Effector CD8-positive, alpha-beta T cell (primary cell): ENCODE results near the gene COL7A1.

Experiments used
- DNase-seq: peaks from one replicate; lab custom pipeline; 2025; lab: John Stamatoyannopoulos, UW

The COL7A1 gene

DNA sequence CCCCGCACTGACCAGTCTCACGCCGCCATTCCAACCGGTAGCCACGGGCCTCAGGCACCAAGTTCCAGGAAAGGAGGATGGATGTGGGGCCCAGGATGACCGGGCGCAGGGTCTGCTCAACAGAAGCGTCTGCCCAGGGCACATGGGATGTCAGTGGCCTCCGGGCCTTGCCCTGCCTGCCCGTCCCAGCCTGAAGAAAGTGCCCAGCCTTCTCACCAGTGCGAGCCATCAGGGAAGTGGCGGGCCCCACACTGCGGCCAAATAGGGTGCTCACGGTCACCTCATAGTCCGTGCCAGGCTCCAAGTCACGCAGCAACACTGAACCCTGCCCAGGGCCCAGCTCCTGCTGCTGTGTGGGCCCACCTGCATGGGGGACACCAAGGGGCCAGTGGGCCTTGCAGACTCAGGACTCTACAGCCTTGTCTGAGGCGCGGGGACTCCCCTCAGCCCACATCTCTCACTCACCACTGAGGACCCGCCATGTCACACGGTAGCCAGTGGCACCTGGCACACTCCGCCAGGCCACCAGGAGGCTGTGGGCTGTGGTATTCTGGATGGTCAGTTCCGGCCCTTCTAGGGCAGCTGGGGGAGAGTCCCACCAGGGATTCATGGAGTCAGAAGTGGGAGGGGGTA is 3.1 kb downstream of the COL7A1 start:
- DNase-seq = no peak

GRCh38 chr3:48591436-48591835 is 3.7 kb downstream of the COL7A1 start:
- DNase-seq = no peak

GRCh38 chr3:48588230-48588629 is 6.9 kb downstream of the COL7A1 start:
- DNase-seq = no peak

- DNase-seq = no peak
Measured at GRCh38 chr3:48587686-48588085, 7.4 kb downstream of the COL7A1 start.

DNA sequence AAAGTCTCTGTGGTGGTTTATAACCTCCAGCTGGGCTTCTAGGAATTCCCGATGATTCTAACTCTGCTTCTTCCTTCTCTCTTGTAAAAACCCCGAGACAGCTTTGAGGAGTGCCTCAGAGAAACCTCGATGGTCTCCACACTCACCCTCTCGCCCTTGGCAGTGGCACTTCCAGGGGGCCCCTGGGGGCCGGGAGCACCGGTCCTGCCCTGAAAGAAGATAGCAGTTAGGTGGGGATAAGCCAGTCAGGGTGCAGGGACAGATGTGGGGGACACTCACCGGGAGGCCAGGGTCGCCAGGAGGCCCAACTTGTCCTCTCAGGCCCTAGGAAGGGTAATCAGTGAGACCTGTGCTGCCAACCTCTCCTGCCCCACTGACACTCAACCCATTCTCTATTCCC is 9.7 kb downstream of the COL7A1 start:
- DNase-seq = no peak

DNA sequence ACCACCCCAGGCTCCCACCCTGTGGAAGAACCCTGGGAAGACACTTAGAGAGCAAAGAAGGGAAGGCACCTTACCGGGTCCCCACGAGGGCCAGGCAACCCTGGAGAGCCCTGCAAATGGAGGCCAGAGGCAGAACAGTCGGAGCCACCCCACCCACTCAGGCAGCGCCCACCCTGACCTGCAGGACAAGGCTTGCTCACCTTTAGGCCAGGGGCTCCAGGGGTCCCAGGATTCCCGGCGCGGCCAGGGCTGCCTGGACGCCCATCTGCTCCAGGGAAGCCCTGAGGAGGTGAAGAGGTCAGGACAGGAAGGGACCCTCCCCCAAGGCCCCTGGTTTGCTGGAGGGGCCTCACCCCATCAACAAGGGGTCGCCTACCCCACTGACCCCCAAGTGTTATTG is 10.3 kb downstream of the COL7A1 start:
- DNase-seq = no peak

DNA sequence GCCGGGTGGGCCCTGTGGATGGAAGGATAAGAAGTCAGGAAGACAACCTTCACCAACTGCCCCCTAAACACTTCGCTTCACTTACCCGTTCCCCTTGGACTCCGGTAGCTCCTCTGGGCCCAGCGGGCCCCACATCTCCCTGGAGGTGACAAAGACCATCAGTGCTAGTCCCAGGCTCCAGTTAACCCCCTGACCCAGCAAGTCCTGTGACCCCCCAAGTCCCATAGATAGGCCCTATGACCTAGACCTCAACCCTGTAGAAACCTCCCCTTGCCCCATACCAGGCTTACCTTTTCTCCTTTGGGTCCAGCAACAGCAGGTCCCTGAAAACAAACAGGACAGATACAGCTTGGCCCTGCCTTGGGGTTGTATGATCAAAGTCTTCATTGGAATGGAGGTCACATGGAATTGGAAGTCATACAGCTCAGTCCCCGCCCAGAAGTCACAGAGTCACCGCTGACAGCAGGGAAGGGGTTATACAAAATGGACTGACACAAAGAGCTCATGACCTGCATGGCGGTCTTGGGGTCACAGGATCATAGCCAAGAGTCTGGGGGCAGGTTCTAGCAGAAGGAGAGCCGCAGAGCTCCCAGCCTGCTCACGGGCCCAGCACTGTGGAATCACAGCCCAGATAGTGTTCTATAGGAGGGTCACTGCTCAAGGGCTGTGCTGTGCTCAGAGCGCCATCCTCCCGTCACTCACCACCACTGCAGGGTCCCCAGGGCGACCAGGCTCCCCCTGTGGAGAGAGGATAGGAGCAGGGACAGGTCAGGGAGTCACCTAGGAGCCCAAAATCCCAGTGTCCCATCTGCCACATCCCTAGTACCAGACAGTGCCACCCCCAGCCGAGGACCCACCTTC is 13.3 kb downstream of the COL7A1 start:
- no peak for DNase-seq

DNA sequence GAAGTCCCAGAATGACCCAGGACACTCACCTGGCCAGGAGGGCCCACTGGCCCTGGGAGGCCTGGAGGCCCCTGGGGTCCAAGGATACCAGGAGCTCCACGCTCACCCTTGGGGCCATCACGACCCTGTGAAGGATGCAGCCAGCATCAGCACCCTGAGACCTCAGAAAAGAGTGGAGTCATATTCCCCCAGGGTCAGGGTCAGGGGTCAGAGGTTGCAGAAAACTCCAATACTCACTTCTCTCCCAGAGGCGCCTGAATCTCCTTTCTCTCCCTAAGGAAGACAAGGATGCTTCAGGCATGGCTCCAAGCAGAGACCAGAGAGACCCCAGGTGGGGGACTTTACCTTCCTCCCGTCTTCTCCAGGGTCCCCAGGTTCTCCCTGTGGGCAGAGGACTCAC is 18.5 kb downstream of the COL7A1 start:
- no peak for DNase-seq

DNA sequence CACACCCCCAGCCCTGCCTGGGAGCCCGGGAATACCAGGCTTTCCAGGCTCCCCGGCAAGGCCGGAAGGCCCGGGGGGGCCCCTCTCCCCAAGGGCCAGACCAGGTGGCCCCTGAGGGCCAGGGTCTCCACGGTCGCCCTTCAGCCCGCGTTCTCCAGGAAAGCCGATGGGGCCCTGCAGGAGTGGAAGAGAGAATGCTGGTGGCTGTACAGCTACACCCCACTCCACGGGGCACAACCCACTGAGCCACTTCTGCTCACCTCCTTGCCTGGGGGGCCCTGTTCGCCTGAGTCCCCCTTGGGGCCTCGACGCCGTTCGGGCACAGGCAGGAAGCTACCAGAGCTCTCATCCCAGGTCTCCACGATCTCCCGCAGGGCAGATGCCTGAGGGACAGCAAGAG is 19.8 kb downstream of the COL7A1 start:
- DNase-seq = no peak

DNA sequence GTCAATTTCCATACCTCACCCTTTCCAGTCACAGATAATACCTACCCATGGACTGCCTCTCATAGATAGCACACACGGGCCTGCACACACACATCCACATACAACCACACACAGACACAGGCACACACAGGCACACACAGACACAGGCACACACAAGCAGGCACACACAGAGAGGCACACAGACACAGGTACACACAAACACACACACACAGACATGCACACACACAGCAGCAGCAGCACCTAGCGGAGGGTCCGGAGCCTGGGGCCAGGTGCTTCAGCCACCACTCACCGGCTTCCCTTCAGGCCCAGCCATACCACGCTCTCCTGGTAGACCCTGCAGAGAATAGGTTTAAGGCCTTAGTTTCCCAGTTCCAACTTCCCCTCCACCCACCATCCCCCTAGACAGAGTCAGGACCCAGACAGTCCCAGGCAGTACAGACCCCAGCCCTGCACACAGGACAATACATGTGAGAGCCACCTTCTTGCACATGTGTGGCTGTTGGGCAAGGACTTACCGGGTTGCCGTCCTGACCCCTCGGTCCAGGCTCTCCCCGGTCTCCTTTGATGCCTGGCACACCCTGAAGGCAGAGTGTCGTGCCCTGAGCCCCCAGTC is 21.1 kb downstream of the COL7A1 start:
- no peak for DNase-seq

DNA sequence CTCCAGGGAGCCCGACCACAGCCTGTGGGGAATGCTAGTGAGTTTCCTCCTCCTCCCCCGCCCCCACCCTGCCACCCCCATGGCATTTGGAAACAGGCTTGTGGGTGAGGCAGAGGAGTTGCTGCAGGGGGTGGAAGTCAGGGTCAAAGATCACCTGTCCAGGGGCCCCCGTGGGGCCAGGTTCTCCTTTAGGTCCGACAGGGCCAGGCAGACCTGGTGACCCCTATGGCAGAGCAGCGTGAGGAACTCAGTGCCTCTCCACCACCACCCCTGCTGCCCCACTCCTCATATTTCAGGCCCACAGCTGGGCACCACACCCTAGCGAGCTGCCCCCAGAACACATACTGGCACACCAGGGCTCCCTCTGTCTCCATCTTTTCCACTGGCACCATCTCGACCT is 22.6 kb downstream of the COL7A1 start:
- DNase-seq = no peak

DNA sequence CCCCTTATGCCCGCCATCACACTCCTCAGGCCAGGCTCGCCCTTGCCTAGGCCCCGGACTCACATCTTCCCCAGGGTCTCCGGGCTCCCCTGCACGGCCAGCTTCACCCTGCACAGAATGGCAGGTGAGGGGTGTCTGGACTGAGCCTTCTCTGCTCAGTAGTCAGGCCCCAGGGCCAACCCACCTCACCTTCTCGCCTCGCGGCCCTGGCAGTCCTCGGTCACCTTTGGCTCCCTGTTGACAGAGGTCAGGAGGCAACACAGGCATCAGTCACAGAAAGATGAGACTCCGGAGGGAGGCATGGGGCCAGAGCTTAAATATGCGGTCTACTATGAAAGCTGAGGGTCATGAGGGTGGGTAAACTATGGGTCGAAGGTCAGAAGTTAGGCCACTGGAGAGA is 23.2 kb downstream of the COL7A1 start:
- no peak for DNase-seq

DNA sequence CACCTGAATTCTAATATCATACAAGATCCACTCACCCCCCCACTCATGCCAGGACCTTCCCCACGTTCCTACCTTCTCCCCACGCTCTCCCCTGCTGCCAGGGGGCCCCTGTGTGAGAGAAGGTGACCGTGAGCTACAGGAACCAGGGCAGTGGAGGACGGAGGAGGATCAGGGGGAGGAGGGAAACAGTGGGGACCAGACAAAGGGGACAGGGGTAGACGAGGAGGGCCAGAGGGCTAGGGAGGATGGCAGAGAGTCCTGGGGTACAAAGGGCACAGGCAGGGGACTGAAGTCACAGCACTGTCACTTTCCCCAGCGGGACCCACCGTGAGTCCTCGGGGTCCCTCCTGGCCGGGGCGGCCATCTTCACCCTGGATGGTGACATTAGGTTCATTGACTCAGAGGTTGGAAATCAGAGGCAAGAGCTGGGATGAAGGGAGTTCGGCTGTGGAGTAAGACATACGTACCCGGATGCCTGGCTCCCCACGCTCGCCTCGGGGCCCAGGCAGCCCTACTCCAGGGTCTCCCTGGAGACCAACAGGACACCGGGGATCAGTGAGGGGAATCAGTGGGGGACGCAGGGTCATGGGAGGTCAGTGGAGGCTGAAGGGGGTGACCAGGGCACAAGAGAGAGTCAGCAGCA is 25.2 kb downstream of the COL7A1 start:
- DNase-seq = no peak

DNA sequence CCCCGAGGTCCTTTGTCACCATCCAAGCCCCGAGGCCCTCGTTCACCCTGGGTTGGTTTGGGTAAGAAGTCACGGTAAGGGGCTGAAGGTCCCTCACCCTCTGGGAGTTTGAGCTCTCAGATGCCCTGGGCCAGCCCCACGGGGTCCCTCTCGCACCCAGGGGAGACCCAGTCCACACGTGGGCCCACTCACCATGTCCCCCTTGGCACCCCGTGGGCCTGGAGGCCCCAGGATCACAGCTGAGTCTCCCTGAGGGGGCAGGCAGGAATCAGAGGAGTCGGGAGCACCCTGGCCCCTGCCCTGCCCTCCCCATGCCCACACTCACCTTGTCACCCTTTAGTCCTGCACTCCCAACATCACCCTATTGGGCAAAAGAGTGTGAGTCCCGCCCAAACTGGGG is 25.7 kb downstream of the COL7A1 start:
- DNase-seq = no peak

DNA sequence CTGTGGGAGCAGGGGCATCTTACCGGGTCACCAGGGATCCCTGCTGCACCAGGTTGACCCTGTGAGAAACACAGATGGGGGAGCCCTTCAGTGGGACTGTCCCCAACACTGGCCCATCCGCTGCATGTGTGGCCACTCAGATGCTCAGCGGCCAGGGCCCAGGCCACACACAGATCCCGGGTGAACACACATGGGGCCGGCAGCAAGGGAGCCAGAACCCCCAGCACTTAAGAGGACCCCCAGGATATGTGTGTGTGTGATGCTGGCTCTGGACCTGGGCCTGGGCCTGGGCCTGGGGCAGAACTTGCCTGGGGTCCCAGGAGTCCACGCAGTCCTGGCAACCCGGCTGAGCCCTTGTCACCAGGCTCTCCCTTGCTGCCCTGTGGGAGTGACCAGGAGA is 26.7 kb downstream of the COL7A1 start:
- DNase-seq = no peak

DNA sequence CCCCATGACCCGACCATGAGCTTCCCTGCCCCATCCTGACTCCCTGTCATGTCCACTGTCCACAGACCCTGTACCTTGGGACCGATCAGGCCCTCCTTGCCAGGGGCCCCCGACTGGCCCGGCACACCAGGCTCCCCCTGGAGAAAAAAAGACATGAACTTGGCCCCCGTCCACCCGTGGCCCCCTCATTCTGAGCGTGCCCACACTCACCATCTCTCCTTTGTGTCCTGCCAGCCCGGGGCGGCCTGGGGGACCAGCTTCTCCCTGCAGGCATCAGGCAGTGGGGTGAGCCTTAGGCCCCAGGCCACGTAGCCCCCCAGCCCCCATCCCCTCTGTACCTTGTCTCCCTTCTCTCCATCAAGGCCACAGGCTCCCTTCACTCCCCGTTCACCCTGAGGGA is 27.6 kb downstream of the COL7A1 start:
- DNase-seq = no peak

DNA sequence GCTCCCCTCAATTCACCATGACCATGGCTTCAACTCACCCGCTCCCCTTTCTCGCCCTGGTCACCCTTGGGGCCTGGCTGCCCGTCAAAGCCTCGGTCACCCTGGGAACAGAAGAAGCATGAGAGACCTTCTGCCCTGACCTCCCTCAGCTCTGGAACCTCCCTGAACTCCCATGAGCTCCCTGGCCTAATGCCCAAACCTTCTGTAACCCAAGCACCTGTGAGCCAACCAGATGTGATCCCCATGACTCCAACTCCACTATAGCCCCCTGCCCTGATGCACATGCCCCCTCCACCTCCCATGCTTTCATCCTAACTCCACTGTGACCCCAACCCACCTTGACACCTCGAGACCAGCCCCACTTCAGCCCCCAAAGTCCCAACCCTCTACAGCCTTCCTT is 28.0 kb downstream of the COL7A1 start:
- DNase-seq = no peak

GRCh38 chr3:48566401-48566760 is 28.7 kb downstream of the COL7A1 start:
- DNase-seq = no peak

DNA sequence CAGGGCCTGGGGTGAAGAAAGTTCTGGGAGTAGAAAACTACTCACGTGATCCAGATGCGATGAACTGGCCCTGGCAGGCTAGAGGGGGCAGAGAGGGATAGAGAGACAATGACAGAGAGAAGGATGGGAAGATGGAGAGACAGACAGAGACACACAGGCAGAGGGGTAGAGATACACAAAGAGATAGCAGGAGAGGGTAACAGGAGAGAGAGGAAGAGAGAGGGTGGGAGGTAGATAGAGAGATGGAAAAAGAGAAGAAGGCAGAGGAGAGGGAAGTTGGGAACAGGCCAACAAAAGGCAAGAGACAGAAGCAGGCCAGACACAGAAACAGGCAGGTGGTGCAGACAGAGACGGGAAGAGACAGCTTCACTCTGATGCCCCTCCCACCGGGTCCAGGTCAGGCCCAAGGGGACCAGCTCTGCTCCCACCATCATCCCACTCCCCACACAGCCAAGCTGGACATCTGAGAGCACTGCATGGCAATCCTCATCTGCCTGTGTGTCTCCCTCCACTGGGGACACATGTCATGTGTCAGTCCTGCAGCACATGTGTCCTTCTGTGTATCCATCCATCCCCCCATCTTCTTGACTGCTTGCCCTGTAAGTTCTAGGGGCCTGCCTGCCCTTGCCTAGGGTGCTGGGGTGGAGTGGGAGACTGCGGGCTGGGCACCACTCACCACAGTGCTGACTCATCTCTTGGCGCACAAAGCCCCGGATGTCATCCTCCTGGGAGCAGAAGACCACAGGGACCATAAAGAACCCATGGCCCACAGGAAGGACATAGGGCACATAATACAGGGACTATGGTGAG is 29.3 kb downstream of the COL7A1 start:
- no peak for DNase-seq

GRCh38 chr3:48565186-48565585 is 29.9 kb downstream of the COL7A1 start:
- no peak for DNase-seq

- no peak for DNase-seq
Measured at GRCh38 chr3:48564667-48565066, 30.5 kb downstream of the COL7A1 start.

DNA sequence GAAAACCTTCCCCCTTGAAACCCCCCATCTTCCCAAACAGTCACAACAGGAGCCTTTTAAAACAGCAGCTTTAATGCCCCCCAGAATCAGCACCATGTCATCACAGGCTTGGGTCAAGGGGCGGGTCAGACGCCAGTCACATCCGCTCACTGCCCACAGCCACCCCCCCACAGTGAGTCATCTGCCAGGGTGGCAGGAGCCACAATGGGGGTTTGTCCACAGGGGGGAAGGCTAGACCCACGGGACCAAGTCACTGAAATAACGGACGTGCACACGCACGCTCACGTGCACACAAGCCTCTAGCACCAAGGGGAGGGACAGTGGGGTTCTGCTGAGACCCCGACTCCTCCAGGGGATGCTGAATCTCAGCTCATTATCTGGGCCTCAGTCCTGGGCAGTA is 31.1 kb downstream of the COL7A1 start:
- DNase-seq = no peak
